T-helper 2 cell treated with Interferon-gamma antibody and Interleukin-4, amounts not matched to agents 100 ng/mL and 5 ng/mL, for 36 hours (primary cell): ENCODE results near the gene SCGB1A1. TPM values are rescaled to one million over a fixed set of nuclear protein-coding genes. Genes with fewer than 3 reads are reported as not detected.

Source experiments
- intact Hi-C: fragments of 100-400 bp; cut with micrococcal nuclease; formaldehyde crosslinking; loops from one replicate; pipeline ENCODE4 v1.15.1; 2023
- total RNA-seq: library from RNA; stranded (reverse); gene quantifications from 2 replicates; pipeline ENCODE4 v1.2.3, GENCODE V29; 2022

SCGB1A1 gene
- total RNA-seq, 1 donor from 2014 or later = not detected

GRCh38 chr11:62419314-62419929 lies 589 bp downstream of the SCGB1A1 start:
- intact Hi-C loops = no loop called here

- intact Hi-C loops = loop anchor here (10.0 kb wide), 2 partner anchors 65 to 255 kb away; partner anchors contain the start of genes LBHD1, UBXN1 and UQCC3
Observed at GRCh38 chr11:62419943-62420342, 1.1 kb downstream of the SCGB1A1 start.

GRCh38 chr11:62420882-62421281 lies 2.0 kb downstream of the SCGB1A1 start:
- intact Hi-C loops = loop anchor here (10.0 kb wide), 2 partner anchors 64 to 254 kb away; partner anchors contain the start of genes LBHD1, UBXN1 and UQCC3

- intact Hi-C loops = loop anchor here (10.0 kb wide), 2 partner anchors 63 to 253 kb away; partner anchors contain the start of genes LBHD1, UBXN1 and UQCC3
Observed at GRCh38 chr11:62421996-62422395, 3.2 kb downstream of the SCGB1A1 start.

GRCh38 chr11:62423012-62423411 lies 4.2 kb downstream of the SCGB1A1 start:
- intact Hi-C loops = loop anchor here (10.0 kb wide), 2 partner anchors 62 to 252 kb away; partner anchors contain the start of genes LBHD1, UBXN1 and UQCC3

- intact Hi-C loops = loop anchor here (1.0 to 10.0 kb wide), 3 partner anchors 57 to 247 kb away; partner anchors contain the start of genes LBHD1, UBXN1 and UQCC3
Observed at GRCh38 chr11:62427630-62428233, 8.9 kb downstream of the SCGB1A1 start.

- intact Hi-C loops = loop anchor here (10.0 kb wide), 2 partner anchors 56 to 246 kb away; partner anchors contain the start of genes LBHD1, UBXN1 and UQCC3
Observed at GRCh38 chr11:62428871-62429560, 10.2 kb downstream of the SCGB1A1 start.

- intact Hi-C loops = no loop called here
Observed at GRCh38 chr11:62430425-62430824, 11.6 kb downstream of the SCGB1A1 start.

GRCh38 chr11:62431171-62431901 lies 12.5 kb downstream of the SCGB1A1 start:
- intact Hi-C loops = no loop called here

- intact Hi-C loops = no loop called here
Observed at GRCh38 chr11:62432695-62433094, 13.9 kb downstream of the SCGB1A1 start.

- intact Hi-C loops = no loop called here
Observed at GRCh38 chr11:62433141-62433903, 14.5 kb downstream of the SCGB1A1 start.

GRCh38 chr11:62433904-62434276 lies 15.1 kb downstream of the SCGB1A1 start:
- intact Hi-C loops = no loop called here

GRCh38 chr11:62435846-62436660 lies 17.2 kb downstream of the SCGB1A1 start:
- intact Hi-C loops = no loop called here

GRCh38 chr11:62437616-62438015 lies 18.8 kb downstream of the SCGB1A1 start:
- intact Hi-C loops = no loop called here

- intact Hi-C loops = no loop called here
Observed at GRCh38 chr11:62438641-62439040, 19.8 kb downstream of the SCGB1A1 start.

- intact Hi-C loops = no loop called here
Observed at GRCh38 chr11:62439785-62440602, 21.2 kb downstream of the SCGB1A1 start.

GRCh38 chr11:62443390-62444235 lies 24.8 kb downstream of the SCGB1A1 start:
- intact Hi-C loops = no loop called here
